Dedifferentiated amniotic fluid mesenchymal stem cell (primary cell): ENCODE measurements around the gene FASLG.
"Not testable (repeated sequence)": the region's sequence is repeated elsewhere in the genome, so short reads cannot be mapped to it uniquely, and the experiment has no call there.

Experiments
- DNase-seq: peaks from one replicate; pipeline ENCODE4 v3.0.0-alpha.2; 2016; ENCODE audit errors: extremely low spot score

FASLG gene

DNA sequence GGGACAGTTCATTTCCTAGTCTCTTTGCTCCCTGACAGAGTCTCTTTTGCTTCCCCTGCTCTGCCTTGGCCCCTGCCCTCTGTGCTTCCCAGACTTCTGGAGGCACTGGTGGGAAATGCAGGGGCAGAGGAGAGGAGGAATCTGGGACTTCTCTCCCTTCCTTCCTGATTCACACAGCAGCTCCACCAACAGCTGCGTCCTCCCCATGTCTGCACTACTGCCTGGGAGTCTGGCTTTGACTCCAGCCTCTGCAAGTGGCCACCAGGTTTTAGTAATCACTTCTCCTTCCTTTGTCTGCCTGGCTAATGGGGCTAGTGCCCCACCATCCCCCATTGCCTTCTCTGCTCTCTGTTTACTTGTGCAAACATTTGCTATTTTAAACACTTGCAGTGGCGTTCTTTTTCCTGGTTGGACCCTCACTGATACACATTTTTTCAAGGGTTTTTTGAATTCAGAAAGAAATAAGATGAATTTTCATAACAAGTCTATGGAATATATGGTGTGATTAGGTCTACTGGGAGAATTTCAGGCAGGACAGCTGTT, 21.9 kb downstream of the FASLG start:
- no peak for DNase-seq

DNA sequence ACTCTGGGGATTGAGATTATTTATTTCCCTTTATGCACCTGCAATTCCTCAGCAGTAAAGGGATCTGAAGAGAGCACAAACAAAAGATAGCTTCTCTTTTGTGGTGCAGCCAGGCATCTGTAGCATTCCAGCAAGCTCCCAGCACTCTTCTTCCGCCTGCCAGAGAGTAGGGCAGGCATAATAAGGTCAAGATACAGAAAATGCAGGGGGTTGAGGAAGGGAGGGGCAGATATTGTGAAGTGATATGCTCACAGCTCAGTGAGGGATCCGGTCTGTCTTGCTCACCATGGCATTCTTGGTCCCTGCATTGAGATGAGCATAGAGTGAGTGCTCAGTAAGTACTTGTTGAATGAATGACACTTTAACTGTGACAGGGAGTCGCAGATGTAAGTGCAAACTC, 23.9 kb downstream of the FASLG start:
- no peak for DNase-seq

- DNase-seq, result no peak
These were observed 27.2 kb downstream of the FASLG start for GRCh38 chr1:172686143-172686542.

DNA sequence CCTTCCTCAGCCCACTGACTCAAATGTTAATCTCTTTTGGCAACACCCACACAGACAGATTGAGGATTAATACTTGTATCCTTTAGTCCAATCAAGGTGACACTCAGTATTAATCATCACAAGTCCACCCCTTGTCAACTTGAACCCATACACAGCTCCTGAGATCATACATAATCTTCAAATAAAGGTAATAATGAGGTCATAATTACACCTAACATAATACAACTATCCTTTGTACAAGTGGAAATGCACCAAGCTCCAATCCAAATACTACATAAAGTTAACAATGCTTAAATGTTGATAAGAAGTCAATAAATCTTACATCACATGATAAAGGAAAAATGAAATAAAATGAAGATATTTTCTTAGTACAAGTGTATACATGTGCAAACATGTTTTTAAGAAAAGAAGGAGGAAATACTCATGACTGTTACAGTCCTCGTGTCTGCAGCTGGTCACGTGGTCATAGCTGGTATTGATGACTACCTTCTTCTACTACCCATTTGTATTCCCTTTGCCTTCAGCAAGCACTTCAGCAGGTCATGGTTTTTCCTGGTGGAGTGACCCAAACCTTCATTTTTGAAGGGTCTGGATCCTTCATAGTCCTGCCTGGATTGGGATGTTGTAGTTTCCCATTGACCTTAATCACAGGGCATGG, 29.7 kb downstream of the FASLG start:
- not testable (repeated sequence) for DNase-seq

DNA sequence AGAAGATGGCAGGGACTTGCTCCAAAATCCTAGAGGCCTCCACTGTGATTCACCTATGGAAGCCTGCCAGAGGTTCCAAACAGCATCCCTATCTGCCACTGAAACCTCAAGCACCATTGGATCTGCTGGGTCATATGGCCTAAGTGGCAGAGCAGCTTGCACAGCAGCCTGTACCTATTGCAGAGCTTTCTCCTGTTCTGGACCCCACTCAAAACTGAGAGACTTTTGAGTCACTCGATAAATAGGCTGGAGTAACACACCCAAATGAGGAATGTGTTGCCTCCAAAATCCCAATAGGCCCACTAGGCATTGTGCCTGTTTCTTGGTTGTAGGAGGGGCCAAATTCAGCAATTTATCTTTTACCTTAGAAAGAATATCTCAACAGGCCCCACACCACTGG, 32.0 kb downstream of the FASLG start:
- DNase-seq, result not testable (repeated sequence)

GRCh38 chr1:172697534-172698002, 38.7 kb downstream of the FASLG start:
- DNase-seq, result no peak

DNA sequence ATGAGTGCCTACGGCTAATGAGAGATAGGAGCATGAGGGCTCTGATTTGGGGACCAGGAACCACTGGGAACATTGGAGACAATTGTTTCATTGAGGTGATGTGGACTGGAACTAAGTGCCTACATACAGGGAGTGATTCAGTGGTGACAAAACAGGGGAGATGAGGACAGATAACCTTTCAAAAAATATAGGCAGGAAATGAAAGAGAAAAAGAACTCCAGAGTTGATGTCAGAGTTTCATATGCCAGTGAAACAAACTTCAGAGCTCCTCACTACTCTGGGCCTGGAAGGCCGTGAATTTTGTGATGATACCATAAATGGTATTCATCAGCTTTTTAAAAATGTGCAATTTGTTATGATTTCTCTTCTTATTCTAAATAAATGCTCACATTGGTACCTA, 39.3 kb downstream of the FASLG start:
- no peak for DNase-seq

GRCh38 chr1:172699111-172699510, 40.2 kb downstream of the FASLG start:
- DNase-seq, result no peak

- DNase-seq, result no peak
These were observed 40.9 kb downstream of the FASLG start for GRCh38 chr1:172699695-172700227.

DNA sequence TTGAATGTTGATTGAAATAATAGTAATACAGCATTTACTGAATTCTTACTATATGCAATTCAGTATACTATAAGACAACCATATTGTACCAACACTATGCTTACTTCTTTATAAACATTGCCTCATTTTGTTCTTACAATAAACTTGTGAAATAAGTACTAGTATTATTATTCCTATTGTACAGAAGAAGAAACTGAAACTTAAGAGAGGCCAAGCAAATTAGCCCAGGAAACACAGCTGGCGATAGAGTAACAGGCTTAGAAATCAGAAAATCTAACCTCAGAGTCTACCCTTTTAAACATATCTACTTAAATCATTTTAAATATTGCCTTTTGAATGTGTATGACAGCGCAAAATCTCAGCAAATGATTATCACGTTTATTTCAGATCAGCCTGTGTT, 41.7 kb downstream of the FASLG start:
- DNase-seq, result no peak

GRCh38 chr1:172704001-172704400, 45.1 kb downstream of the FASLG start:
- DNase-seq, result no peak

DNA sequence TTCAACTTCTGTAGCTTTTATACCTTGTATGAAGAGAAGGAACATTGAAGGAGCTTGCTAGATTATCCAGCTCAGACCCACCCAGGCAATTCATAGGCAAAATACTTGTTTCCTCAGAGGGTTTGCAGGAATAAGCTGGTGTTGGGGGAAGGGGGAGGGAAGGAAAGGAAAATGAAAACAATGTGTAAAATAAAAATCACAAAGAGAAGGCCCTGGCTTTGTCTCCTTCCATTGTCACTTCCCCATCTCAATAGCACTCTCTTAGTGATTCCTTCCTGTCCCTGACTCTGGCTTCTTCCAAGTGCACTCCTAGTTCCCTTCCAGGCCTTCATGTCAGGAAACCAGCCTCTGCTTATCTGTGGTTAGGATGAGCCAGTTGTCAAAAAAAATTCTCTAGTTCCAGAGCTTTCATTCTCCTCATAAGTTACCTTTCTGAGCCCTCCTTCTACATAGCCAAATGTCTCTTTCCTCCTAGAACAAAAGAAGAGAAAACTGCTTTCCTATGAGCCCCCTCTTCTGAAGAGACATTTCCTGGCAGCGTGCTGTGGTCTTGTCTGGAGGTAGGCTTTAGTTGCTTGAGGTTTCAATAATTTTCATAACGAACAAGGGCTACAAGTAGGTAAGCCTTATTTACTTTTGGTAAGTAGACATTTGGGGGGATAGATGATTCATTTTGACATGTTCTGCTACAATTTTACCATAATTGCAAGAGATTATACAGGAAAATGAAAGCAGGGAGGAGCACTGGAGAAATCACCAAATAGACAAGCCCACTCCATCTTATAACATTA, 45.7 kb downstream of the FASLG start:
- no peak for DNase-seq

GRCh38 chr1:172708452-172708851, 49.5 kb downstream of the FASLG start:
- no peak for DNase-seq

DNA sequence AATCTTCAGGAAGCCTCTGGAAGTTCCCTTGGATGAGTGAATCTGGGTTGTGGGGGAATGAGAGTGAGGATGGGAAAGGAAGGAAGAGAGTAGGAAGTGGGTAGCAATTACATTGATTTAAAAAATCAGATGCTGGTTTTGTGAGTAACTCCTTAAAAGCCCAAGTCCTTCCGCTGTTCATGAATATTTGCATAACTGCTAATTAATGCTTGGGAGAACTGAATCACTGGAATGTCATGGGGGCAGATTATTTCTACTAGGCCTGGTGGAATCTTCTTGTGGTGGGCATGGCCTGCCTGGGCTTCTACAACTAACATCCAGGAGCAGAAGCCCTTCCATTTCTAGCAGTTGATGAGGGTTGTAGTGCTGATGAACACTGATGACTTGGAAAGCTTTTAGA, 52.7 kb downstream of the FASLG start:
- DNase-seq, result no peak

DNA sequence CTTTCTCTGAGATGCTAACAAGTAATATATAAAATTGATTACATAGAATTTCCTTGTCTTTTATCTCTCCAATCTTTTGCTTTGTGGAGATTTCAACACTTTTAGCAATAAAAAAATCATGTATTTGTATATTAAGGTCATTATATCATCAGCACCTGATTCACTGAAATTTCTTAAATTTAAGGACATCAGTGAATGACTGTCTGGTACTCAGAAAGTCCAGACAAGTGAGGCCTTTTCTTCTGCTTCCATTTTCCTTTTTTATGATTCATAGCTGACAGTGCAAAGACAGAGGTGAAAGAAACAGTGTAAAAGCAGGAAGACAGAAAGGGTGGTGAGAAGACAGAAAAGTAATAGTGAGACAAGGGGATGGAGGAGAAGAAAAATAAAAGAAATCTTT, 54.6 kb downstream of the FASLG start:
- DNase-seq, result no peak
